Activated effector memory CD4-positive, alpha-beta T cell treated with Interleukin-2 at 50 U/mL for 16 hours (primary cell): ENCODE results near the gene SFPQ.
"Not testable (repeated sequence)": the region's sequence is repeated elsewhere in the genome, so short reads cannot be mapped to it uniquely, and the experiment has no call there.

Experiments
- DNase-seq: peaks from one replicate; pipeline ENCODE4 v3.0.0-alpha.2; 2020

Gene SFPQ

GRCh38 chr1:35137590-35137989 is 55.4 kb downstream of the SFPQ start:
- not testable (repeated sequence) for DNase-seq

GRCh38 chr1:35136780-35137179 is 56.2 kb downstream of the SFPQ start:
- no peak for DNase-seq
